Measurements from ENCODE around the gene TNS1. TPM values are rescaled to one million over a fixed set of nuclear protein-coding genes. Genes with fewer than 3 reads are reported as not detected.

The TNS1 gene
- total RNA-seq, 1 donor from 2014 or later, result 227 TPM

DNA sequence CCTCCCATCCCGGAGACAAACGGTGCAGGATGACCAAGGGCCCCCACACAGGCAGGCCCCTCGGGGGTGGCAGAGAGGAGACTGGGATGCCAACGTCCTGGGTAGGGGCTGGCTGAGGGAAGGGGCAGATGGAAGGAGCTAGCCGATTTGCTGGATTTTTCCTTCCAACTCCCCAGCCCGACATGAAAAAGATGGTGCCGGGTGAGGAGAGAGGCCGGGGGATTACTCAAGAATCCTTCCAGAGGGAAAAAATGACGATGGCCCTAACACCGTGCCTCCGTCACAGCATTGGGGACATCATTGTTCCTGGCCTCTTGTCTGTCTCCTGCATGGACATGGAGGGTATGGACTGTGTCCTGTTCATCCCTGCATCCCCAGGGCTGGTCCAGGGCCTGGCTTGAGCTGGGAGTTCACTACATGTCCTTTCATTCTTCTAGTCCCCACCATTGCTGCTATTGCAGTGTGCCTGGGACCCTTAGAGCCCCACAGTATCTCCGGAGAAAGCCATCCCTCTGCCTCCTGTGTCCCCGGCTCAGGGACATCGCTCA is 217.7 kb downstream of the TNS1 start:
- Mint-ChIP-seq H3K4me3 (ENCODE audit: unreplicated experiment) (no peak overlapping the region), H3K4me1 (ENCODE audit: low read depth) (peaks cover 3% of the 10 kb centered on the region), H3K27me3 (ENCODE audit: low read depth) (no peaks in the 10 kb centered on the region), H3K36me3 (ENCODE audit: low read depth) (peaks cover 26% of the 10 kb centered on the region), H3K27ac (ENCODE audit: unreplicated experiment) (peak overlapping the region; percentile 28), H3K9me3 (ENCODE audit: low read depth) (peaks cover 5% of the 10 kb centered on the region)
- TF ChIP-seq CTCF (IDR thresholded peaks at IDR 0.05), result no peak
- no peak for DNase-seq (ENCODE audit: low spot score)

DNA sequence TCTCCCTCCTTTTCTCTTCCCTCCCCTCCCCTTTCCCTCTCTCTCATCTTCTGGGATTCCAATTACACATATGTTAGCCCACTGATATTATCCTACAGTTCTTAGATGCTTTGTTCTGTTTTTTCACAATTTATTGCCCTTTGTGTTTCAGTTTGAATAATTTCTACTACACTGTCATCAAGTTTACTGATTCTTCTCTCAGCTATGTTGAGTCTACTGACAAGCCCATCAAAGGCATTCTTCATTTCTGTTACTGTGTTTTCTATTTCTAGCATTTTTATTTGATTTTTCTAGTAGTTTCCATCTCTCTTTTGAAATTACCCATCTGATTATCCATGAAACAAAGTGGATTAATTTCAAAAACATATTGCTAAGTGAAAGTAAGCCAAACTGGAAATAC is 219.6 kb downstream of the TNS1 start:
- H3K4me1 Mint-ChIP-seq (ENCODE audit: low read depth), result peaks cover 13% of the 10 kb centered on the region

DNA sequence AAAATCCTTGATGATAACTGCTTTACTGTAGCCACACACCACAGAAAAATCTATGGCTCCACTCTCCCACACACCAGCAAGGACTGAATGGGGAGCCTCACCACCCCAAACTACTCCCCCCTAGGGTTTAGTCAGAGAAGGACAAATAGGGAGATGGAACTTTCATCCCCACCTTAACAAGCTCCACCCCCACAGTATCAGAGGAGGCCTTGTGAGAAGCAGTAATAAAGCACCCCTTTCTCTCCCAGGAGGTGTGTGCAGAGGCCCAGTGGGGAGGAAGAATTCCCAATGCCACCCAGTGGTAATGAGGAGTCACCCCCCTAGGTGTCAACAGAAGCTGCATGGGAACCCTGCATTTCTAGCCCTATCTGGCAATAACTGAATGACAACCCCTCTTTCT is 224.9 kb downstream of the TNS1 start:
- H3K27ac Mint-ChIP-seq (ENCODE audit: unreplicated experiment), result no peak overlapping the region
- TF ChIP-seq CTCF (IDR thresholded peaks at IDR 0.05), result no peak
- peaks cover 7% of the 10 kb centered on the region for H3K9me3 Mint-ChIP-seq (ENCODE audit: low read depth)

More for the DNA sequence above, 219.6 kb downstream of the TNS1 start:
- peaks cover 30% of the 10 kb centered on the region for H3K36me3 Mint-ChIP-seq (ENCODE audit: low read depth)
- no peak overlapping the region for H3K4me3 Mint-ChIP-seq (ENCODE audit: unreplicated experiment)
- TF ChIP-seq CTCF (IDR thresholded peaks at IDR 0.05), result no peak
- no peak for DNase-seq (ENCODE audit: low spot score)
- H3K27ac Mint-ChIP-seq (ENCODE audit: unreplicated experiment), result no peak overlapping the region
- H3K27me3 Mint-ChIP-seq (ENCODE audit: low read depth), result no peaks in the 10 kb centered on the region
- peaks cover 5% of the 10 kb centered on the region for H3K9me3 Mint-ChIP-seq (ENCODE audit: low read depth)

DNA sequence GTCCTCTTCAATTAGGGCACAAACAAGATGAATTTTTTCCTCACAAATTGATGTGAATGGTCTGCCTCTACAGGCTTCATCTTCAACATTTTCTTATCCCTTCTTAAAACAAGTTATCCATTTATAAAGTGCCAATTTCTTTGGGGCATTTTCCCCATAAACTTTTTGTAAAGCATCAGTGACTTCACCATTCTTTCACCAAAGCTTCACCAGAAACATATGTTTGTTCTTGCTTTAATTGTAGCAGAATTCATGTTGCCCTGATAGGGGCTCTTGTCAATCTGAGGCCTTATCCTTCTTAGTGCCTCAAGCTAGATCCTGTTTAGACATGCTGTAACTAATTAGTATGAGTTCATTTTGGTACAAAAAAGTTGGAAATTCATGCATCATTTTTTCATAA is 226.2 kb downstream of the TNS1 start:
- Mint-ChIP-seq H3K36me3 (ENCODE audit: low read depth) (peaks cover 26% of the 10 kb centered on the region), H3K27me3 (ENCODE audit: low read depth) (no peaks in the 10 kb centered on the region)

More for the DNA sequence above, 224.9 kb downstream of the TNS1 start:
- no peak for DNase-seq (ENCODE audit: low spot score)
- no peak overlapping the region for H3K4me3 Mint-ChIP-seq (ENCODE audit: unreplicated experiment)
- H3K4me1 Mint-ChIP-seq (ENCODE audit: low read depth), result peaks cover 10% of the 10 kb centered on the region
- no peaks in the 10 kb centered on the region for H3K27me3 Mint-ChIP-seq (ENCODE audit: low read depth)
- H3K36me3 Mint-ChIP-seq (ENCODE audit: low read depth), result peaks cover 26% of the 10 kb centered on the region

GRCh38 chr2:217775920-217776503 is 226.8 kb downstream of the TNS1 start:
- Mint-ChIP-seq H3K4me3 (ENCODE audit: unreplicated experiment) (no peak overlapping the region), H3K27me3 (ENCODE audit: low read depth) (no peaks in the 10 kb centered on the region), H3K27ac (ENCODE audit: unreplicated experiment) (no peak overlapping the region), H3K9me3 (ENCODE audit: low read depth) (peaks cover 7% of the 10 kb centered on the region), H3K4me1 (ENCODE audit: low read depth) (peaks cover 10% of the 10 kb centered on the region), H3K36me3 (ENCODE audit: low read depth) (peaks cover 23% of the 10 kb centered on the region)
- no peak for TF ChIP-seq CTCF (IDR thresholded peaks at IDR 0.05)
- no peak for DNase-seq (ENCODE audit: low spot score)

More for the DNA sequence above, 226.2 kb downstream of the TNS1 start:
- no peak overlapping the region for H3K4me3 Mint-ChIP-seq (ENCODE audit: unreplicated experiment)
- H3K9me3 Mint-ChIP-seq (ENCODE audit: low read depth), result peaks cover 7% of the 10 kb centered on the region
- DNase-seq (ENCODE audit: low spot score), result no peak
- H3K4me1 Mint-ChIP-seq (ENCODE audit: low read depth), result peaks cover 10% of the 10 kb centered on the region
- no peak for TF ChIP-seq CTCF (IDR thresholded peaks at IDR 0.05)
- H3K27ac Mint-ChIP-seq (ENCODE audit: unreplicated experiment), result no peak overlapping the region
